Testis (tissue), 2 donors: ENCODE results near the gene FBLN1.

Experiments
- POLR2A ChIP-seq: fragments of 450-650 bp; IDR thresholded peaks from one replicate; pipeline ENCODE4 v1.6.1; 2017; ENCODE audit warnings: antibody characterized with exemption, mild to moderate bottlenecking, moderate library complexity
- TF ChIP-seq, protein P1 (sequence below), 3 experiments: fragments of 450-650 bp in 2 of 3; fragments of 200-600 bp in 1 of 3; sonication (generic) in 1 of 3; IDR thresholded peaks; one replicate each; pipeline ENCODE4 v1.5.1; 2016 to 2019; ENCODE audit warnings: antibody characterized with exemption in 3 of 3, mild to moderate bottlenecking in 2 of 3, moderate library complexity in 1 of 3

- TF ChIP-seq, protein P1, sequence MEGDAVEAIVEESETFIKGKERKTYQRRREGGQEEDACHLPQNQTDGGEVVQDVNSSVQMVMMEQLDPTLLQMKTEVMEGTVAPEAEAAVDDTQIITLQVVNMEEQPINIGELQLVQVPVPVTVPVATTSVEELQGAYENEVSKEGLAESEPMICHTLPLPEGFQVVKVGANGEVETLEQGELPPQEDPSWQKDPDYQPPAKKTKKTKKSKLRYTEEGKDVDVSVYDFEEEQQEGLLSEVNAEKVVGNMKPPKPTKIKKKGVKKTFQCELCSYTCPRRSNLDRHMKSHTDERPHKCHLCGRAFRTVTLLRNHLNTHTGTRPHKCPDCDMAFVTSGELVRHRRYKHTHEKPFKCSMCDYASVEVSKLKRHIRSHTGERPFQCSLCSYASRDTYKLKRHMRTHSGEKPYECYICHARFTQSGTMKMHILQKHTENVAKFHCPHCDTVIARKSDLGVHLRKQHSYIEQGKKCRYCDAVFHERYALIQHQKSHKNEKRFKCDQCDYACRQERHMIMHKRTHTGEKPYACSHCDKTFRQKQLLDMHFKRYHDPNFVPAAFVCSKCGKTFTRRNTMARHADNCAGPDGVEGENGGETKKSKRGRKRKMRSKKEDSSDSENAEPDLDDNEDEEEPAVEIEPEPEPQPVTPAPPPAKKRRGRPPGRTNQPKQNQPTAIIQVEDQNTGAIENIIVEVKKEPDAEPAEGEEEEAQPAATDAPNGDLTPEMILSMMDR (IDR thresholded peaks at IDR 0.05), result no peak
- no peak for TF ChIP-seq POLR2A
These were observed 42.2 kb upstream of the FBLN1 start for GRCh38 chr22:45460288-45461109.
